Sigmoid colon (tissue), 3 donors: ENCODE results near the gene C1R.

Experiments
- POLR2A ChIP-seq, 2 donors: fragments of 450-650 bp; IDR thresholded peaks; one replicate each; pipeline ENCODE4 v1.6.1; 2016; ENCODE audit warnings: antibody characterized with exemption in 2 of 2, mild to moderate bottlenecking in 2 of 2, moderate library complexity in 2 of 2
- TF ChIP-seq, protein P1 (sequence below), 4 experiments: fragments of 450-650 bp in 3 of 4; fragments of 200-600 bp in 1 of 4; IDR thresholded peaks; one replicate each; pipeline ENCODE4 v1.5.1; 2016 to 2019; ENCODE audit warnings: antibody characterized with exemption in 4 of 4, mild to moderate bottlenecking in 3 of 4, moderate library complexity in 2 of 4

DNA sequence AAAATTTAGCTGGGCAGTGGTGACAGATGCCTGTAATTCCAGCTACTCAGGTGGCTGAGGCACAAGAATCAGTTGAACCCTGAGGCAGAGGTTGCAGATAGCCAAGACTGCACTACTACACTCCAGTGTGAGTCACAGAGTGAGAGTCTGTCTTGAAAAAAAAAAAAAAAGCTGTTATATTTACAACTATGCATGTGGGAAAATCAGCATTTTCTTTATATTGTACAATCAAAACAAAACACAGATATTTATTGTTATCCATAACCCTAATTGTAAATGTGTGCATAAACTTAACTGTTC, 12.5 kb downstream of the C1R start:
- TF ChIP-seq, protein P1, sequence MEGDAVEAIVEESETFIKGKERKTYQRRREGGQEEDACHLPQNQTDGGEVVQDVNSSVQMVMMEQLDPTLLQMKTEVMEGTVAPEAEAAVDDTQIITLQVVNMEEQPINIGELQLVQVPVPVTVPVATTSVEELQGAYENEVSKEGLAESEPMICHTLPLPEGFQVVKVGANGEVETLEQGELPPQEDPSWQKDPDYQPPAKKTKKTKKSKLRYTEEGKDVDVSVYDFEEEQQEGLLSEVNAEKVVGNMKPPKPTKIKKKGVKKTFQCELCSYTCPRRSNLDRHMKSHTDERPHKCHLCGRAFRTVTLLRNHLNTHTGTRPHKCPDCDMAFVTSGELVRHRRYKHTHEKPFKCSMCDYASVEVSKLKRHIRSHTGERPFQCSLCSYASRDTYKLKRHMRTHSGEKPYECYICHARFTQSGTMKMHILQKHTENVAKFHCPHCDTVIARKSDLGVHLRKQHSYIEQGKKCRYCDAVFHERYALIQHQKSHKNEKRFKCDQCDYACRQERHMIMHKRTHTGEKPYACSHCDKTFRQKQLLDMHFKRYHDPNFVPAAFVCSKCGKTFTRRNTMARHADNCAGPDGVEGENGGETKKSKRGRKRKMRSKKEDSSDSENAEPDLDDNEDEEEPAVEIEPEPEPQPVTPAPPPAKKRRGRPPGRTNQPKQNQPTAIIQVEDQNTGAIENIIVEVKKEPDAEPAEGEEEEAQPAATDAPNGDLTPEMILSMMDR (IDR thresholded peaks at IDR 0.05) = no peak
- no peak for TF ChIP-seq POLR2A (IDR thresholded peaks at IDR 0.05)
